GDM1 (cell line): Measurements from ENCODE around the gene GRM7.

ENCODE experiments used
- DNase-seq: peaks from one replicate; lab custom pipeline; 2025; lab: John Stamatoyannopoulos, UW

The GRM7 gene

GRCh38 chr3:6971933-6972332 is 111.0 kb downstream of the GRM7 start:
- no peak for DNase-seq

DNA sequence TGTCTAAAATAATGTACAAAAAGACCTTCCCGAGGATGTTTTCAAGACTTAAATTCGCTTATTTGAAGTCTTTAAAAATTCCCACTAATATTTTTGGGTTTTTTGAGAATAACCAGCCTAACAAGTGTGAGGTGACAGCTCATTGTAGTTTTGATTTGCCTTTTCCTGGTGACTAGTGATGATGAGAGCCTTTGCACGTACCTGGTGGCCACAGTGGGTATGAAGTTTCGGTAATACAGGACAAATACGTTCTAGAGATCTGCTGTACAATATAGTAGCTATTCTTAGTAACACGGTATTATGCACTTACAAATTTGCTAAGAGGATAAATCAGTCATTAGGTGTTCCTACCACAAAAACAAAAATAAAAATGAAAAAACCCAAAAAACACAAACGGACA is 124.9 kb downstream of the GRM7 start:
- DNase-seq, result no peak

DNA sequence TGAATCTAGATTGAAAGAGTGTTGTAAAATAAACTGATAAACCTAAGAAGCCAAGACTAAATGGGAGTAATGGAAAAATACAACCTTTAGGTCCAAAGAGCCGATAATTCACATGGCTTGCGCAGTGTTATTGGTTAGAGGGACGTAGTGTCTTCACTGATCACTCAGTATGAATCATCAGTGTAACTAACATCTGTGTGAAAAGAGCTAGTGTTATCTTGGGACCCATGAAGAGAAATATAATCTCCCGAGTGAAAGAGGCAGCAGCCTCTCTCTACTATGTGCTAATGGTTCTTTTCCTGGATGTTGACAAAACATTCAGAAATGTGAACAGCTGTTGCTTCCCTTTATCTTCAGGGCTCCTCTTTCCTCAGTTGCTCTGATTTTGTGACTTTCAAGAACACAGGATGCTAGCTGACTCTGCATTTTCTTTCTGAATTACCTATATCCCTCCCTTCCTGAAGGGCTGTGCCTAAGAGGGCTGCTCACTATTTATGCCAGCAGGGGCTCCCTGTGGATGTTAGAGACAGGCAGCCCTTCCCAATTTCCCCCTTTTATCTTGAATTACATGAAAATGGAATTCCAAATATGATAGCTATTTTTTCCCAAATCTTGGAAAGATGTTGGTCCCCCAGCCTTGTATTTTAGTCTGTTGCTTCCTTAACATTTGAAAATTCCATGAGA is 128.8 kb downstream of the GRM7 start:
- no peak for DNase-seq

DNA sequence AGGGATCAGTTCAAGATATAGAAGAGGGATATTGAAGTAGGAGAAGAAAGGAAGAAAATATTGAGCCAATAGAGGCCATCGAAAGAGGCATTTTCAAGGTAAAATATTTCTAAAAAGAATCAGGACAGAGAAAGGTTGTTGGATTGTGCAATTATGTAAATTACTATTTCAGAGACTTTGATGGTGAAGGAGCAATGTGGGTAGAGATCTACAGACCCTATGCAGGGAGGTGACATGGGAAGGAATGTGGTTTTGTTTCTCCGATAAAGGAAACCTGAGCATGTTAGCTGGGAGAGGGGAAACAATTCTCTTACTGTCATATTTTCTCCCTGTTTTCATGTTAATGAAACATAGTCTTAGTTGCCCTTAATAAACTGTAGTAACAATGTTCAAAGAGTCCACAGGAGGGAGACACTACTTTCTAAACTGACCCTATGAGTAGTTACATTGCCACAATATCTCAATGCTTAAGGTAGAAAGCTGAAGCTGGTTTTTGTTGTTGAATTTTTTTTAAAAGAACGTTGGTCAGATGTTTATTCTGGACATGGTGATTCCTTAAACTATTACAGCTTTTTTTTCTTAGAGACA is 133.3 kb downstream of the GRM7 start:
- peak; percentile 7 for DNase-seq

DNA sequence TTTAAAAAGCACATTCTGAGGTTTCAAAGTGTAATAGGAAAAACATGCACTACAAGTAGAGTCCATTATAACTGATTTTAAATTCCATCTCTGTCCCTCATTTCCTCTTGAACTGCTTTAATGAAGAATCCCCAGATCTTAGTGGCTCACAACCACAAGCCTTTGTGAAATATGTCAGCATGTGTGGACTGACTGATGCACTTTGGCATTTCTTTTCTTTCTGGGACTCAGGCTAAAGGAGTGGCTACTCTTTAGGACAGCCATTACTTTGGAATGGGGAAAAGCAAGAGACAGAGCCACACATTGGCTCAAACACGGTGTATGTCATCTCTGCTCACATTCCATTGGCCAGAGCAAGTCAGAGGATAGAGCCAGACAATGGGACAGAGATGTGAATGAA is 139.6 kb downstream of the GRM7 start:
- DNase-seq, result no peak

DNA sequence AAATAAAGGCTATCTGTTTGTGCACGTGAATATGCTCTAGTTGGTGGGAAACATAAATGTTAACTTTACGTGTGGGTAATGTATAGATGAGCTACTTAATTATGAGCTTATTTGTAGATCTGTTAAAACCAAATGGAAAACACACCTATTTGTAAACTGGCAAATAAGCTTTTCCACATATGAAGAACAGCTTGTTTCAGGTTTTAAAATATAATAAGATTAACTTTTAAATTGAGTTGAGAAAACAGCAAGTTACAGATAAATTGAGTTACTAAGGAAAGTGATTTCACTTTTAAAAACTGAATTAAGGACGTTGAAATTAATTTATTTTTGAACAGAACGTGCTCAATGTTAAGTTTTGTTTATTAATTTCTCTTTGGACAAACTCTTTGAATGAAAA is 140.5 kb downstream of the GRM7 start:
- no peak for DNase-seq

- DNase-seq, result no peak
These were observed 154.9 kb downstream of the GRM7 start for GRCh38 chr3:7015683-7016440.

- no peak for DNase-seq
These were observed 164.8 kb downstream of the GRM7 start for GRCh38 chr3:7025581-7026300.

GRCh38 chr3:7029562-7029961 is 168.6 kb downstream of the GRM7 start:
- no peak for DNase-seq

GRCh38 chr3:7038394-7038793 is 177.5 kb downstream of the GRM7 start:
- DNase-seq, result no peak

GRCh38 chr3:7062714-7063113 is 201.8 kb downstream of the GRM7 start:
- DNase-seq, result no peak

DNA sequence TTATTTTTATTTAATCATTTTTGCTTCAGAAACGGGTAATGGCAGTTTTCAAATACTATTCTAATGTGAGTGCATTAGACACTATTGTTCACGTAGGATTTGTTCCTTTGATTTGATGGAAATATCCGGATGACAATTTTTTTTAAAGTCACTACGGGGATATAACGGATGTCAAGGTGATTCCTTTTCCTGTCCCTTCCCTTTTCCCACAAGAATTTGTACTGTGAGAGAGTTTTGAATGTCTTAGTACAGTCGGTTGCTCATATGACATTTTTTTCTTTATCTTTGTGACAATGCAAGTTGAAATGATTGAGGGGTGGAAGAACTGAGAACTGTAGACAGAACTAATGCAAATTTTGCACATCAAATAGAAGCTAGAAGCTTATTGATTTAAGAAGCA is 209.5 kb downstream of the GRM7 start:
- no peak for DNase-seq

- no peak for DNase-seq
These were observed 213.3 kb downstream of the GRM7 start for GRCh38 chr3:7074217-7074616.

DNA sequence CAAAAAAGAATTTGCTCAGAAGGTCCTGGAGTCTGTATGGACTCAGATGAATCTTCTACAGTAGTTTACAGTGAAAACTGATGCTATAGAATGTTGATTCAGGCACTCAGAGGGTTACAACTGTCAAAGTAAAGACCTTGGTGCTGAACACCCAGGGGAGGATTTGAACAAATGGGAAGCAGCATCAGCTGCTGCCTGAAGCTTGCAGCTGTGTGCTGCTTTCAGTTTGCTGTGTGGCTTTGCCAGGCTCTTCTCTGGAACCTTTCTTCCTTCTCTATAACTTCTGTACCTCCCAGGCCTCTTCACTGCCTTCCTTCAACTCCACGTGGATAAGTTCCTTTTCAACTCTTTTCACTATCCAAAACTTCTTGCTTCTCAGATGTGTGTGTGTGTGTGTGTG is 214.2 kb downstream of the GRM7 start:
- DNase-seq, result no peak

DNA sequence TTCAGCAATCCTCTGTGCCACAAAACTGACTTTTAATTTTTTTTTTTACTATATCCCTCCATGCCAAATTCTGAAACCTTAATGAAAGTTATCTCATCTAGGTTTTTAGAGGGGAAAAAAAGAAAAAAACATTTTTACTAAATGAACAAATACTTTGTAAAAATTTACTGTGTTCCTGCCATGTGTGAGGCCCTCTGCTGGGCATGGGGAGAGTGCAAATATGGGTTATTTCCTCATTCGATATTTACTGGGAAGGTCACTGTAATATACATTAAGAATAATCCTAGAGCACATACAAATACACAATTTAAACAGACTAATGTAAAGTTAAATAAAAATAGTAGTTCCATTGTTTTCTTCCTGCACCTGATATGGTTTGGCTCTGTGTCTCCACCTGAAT is 215.0 kb downstream of the GRM7 start:
- DNase-seq, result no peak

DNA sequence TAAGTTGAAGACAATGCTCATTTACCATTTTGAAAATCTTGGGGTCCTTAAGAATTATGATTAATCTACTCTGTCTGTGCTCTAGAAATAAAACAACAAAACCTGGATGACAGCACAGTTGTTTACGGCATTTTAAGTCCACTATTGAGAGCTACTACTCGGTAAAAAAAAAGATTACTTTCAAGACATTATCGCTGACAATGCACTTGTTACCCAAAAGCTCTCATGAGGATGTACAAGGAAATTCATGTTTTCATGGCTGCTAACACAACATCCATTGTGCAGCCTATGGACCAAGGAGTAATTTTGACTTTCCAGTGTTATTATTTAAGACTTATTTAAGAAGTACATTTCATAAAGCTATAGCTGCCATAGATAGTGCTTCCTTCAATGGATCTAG is 221.3 kb downstream of the GRM7 start:
- no peak for DNase-seq

DNA sequence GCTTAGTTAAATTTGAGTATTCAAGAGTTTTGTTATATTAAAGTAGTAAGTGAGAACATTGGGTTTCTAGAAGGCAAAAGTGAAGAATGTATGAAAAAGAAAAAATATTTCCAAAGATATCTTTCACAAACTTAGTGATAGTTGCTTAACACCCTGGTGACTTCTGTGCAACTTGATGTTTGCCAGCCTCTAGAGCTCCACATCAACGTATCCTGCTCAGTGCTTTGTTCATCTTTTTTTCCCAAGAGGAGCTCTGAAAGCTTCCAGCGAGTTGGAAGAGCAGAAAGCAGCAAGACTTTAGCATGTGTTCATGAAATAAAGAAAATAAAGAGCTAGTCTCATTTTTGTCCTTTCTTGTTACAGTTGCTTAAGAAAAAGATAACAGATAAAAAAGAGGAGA is 225.5 kb downstream of the GRM7 start:
- no peak for DNase-seq

- no peak for DNase-seq
These were observed 234.2 kb downstream of the GRM7 start for GRCh38 chr3:7095116-7095515.

DNA sequence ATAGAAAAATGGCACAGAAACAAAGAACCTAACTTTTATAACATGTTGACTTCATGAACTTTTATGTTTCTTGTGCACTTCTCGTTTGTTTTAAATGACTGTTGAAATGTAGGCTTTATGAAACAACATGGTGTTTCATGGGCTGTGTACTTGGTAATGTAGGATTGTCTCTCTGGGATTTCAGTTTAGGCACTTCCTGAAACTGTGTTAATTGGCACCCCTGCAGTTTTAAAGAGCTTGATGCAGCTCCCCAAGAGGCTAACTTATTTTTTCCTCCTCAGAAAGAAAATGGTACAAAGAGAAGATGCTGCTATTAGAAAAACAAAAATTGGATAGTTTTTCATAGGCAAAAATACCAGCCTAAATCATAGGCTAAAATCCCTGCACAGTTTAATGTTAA is 239.2 kb downstream of the GRM7 start:
- DNase-seq, result no peak

DNA sequence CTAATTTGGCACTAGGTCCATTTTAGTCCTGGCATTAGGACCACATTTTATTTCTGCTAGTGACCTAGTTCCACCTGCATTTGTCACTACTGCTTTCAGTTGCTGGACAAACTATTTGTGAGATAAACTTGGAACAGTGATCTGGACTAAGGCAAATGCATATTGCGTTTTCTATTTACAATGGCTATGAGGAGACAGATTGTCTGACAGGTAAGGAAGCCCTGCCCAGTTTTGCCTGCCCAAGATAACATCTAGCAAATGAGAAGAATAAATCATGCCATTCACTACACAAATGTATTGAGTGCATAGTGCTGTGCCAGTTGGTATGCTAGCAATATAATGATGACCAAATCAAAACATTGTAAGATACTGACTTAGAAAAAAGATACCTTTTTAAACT is 245.7 kb downstream of the GRM7 start:
- DNase-seq, result no peak

GRCh38 chr3:7112523-7113056 is 251.7 kb downstream of the GRM7 start:
- no peak for DNase-seq

- peak; percentile 4 for DNase-seq
These were observed 283.9 kb downstream of the GRM7 start for GRCh38 chr3:7144697-7145308.
